KG1 (cell line): ENCODE results near the gene GDF2.

Experiments
- DNase-seq: peaks from one replicate; lab custom pipeline; 2025; lab: John Stamatoyannopoulos, UW

Gene GDF2

DNA sequence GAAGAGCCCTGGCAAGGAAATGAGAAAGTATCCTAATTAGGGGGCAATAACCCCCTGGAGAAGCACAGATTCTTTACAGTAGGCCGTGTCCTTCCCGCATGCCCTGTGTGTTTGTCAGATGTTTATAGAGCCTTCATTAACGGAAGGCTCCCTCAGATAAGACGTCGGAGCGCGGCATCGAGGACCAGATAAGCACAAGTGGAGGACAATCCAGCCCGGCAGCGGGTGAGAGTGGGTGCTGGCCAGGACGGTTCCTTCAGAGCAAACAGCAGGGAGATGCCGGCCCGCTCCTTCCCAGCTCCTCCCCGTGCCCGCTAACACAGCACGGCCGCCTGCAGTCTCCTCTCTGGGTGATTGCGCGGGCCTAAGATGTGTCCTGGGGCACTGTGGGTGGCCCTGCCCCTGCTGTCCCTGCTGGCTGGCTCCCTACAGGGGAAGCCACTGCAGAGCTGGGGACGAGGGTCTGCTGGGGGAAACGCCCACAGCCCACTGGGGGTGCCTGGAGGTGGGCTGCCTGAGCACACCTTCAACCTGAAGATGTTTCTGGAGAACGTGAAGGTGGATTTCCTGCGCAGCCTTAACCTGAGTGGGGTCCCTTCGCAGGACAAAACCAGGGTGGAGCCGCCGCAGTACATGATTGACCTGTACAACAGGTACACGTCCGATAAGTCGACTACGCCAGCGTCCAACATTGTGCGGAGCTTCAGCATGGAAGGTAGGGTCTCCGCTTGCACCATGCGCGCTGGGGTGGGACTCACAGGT lies at the start of gene GDF2:
TSS of gene GDF2 (plus strand) at position 155 of the 762 bp plus-strand sequence. CDS start at position 370, 215 bp downstream.
- DNase-seq: no peak

GRCh38 chr10:47276071-47276470 lies 46.2 kb upstream of the GDF2 start:
- DNase-seq: no peak

DNA sequence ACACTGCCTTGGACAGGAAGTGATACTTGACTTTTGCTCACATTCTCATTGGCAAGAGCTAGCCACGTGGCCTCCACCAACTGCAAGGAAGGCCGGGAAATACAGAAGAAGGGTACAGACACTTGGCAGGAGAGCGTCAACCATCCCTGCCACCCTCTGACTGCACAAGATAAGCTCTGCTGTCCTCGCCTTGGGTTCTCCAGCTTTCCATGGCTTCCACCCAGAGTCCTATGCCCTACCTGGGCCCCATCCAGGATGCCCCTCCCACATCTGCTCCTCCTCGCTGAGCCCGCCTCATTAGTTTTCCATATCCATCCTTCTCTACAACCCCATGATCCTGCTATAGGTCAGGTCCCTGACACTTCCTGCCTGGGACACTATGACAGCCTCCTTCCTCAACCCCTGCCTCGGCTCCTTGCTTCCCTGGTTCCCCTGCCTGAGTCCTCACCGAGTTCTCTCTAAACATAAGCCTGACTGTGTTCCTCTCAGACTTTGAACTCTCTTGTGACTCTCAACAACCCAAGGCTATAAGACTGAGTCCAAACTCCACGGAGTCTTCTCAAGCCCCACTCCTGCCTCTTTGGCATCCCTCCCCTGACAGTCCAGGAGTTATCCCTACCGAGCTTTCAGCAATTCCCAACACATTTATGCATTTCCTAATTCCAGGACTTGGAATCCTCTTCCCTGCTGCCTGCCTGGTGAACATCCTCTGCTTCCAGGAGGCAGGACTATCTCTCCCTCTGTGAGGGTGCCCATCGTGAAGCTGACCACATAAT lies 45.5 kb upstream of the GDF2 start:
- DNase-seq: no peak

GRCh38 chr10:47277352-47278151 lies 44.7 kb upstream of the GDF2 start:
- no peak for DNase-seq

DNA sequence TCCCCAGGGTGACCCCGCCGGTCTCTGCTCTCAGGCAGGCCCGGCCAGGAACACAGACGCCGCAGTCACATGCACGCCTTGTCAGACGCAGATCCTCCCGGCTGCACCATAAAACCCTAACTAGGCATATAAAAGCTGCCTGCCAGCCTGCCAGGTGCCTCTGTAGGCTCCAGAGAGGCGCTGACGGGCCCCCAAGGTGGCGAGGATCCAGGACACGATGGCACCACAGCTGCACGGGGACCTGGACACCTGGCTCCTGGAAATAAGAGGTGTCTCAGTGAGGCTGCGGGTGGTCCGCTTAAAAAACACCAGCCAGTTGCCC lies 44.1 kb upstream of the GDF2 start:
- DNase-seq: no peak

GRCh38 chr10:47278720-47279119 lies 43.5 kb upstream of the GDF2 start:
- no peak for DNase-seq

- DNase-seq: no peak
Measured at GRCh38 chr10:47279276-47279675, 43.0 kb upstream of the GDF2 start.

GRCh38 chr10:47282005-47282656 lies 40.1 kb upstream of the GDF2 start:
- DNase-seq: no peak

DNA sequence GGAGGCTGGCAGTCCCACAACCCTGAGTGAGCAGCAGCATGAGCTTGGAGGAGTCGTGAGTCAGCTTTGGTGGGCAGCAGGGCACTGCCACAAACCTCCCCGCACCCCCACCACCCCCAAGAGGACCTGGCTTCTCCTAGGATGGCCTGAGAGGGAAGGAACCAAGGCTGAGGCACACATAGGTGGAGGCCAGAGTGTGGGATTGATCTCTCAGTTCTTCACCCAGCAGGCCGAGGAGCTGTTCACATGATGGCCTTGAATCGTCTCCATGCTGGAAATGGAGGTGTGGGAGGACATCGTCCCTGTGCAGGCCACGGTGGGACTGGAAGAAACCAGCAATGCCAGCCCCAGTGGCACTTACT lies 39.6 kb upstream of the GDF2 start:
- no peak for DNase-seq

DNA sequence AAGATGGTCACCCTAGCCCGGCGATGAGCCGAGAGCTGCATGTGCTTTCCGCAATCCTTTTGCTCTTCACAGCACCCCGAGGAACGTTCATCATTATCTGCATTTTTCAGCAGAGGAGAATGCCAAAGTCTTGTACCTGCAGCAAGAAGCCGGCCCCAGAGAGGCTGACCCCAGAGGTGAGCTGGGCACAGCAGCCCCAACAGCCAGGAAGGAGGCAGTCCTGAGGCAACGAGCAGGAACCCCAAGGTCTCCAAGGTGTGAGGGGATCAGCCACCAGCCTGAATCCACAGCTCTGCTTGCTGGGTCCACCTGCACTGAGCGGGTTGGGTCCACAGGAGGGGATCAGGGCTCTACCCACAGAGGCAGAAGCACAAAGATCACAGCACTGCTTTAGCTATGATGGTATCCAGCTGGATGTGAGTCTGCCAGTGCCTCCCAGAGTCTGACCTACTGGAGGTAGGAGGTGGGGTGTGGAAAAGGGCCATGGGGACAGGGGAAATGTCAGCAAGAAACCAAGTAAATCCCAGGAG lies 39.1 kb upstream of the GDF2 start:
- no peak for DNase-seq

DNA sequence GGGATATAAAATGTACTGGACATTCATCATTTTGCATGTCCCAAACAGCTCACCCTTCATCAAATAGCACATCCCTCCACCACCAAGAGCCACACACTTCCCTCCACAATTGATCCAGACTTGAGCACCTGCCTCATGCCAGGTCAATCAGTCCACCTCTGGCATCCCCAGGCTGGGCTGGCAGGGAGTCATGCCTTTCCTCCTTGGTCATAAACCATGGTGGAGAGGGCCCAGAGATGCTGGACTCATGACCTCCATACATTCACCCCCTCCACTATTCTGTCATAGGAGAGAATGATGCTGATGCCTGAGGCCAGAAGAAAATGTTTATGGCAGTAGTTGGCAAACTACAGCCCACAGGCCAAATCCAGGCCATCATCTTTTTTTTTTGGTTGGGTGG lies 38.4 kb upstream of the GDF2 start:
- no peak for DNase-seq

DNA sequence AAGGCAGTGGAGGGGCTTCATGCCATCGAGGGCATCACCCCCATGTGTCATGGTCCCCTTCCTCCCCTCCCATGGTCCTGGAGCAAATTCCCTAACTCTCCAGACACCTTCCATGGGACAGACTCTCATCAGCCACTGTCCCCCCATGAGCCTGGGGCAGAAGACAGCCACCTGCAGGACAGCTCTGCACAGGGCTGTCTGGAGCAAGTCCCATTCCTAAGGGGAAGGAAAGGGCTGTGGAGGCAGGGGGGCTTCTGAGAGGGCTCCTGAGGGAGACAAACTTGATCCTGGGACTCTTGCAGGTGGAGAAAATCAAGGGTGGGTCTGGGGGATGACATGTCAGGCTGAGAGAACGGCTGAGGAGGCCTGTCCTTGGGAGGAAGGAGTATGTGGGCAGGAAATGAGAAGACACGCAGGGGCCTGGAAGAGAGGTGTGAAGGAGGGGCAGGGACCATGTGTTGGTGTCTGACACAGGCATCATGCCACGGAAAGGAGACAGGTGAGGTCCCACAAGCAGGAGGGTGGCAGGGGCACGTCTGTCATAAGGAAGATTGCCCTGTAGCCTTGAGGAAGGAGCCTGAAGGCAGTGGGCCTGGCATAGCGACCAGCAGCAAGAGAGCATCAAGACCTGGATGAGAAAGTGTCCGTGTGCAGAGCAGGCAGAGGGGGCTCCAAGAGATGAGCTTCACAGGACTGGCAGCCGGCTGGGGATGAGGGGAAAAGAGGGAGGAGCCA lies 36.7 kb upstream of the GDF2 start:
- no peak for DNase-seq

DNA sequence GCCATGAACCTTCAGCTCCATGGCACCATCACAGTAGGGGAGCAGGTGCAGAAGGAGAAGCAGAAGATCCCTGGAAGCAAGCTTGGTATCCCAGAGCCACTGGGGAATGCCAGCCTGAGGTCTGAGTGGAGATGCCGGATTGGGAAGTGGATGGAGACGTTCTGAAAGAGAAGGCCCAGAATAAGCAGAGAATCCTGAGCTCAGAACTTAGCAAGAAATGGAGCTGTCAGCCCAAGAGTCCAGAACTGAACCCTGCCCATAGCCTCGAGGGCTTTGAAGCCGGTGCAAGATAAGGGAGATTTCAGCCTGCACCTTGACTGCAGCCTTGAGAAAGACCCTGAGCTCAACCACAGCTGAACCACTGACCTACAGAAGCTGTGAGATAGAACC lies 36.1 kb upstream of the GDF2 start:
- DNase-seq: no peak

- no peak for DNase-seq
Measured at GRCh38 chr10:47286591-47287315, 35.5 kb upstream of the GDF2 start.

DNA sequence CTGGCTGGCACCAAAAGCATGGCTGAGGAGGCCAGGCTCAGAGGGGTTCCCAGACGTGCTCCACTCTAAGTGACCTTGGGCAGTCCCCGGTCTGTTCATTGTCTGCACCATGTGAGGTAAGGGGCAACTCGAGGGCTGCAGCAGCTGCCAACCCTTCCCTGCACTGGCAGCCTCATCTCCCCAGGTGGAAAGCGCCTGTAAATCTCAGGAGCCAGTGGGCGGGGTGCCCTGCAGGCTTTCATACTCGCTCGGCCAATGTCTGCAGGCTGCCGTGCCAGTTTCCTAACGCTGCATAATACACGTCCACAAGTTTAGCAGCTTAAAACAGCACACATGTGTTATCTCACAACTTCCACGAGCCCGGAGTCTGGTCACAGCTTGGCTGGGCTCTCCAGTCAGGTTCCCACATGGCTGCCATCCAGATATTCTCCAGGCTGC lies 34.9 kb upstream of the GDF2 start:
- no peak for DNase-seq

GRCh38 chr10:47287805-47288204 lies 34.4 kb upstream of the GDF2 start:
- no peak for DNase-seq

DNA sequence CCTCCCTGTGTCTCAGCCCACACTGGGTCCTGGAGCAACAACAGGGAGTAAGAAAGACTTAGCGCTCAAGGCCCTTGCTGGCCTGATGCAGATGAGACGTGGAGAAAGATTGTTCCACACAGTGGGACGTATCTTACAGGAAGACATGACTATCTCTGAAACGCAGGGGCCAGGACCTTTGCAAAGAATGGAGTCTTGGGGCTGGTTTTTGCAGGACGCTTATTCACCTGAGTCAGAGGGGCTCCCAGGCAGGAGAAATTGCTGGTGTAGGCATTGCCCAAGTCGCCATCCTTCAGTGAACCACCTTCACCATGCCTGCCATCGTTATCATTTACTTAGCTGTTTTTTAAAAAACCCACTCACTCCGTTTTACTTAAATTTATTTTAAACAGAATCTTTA lies 34.0 kb upstream of the GDF2 start:
- no peak for DNase-seq

DNA sequence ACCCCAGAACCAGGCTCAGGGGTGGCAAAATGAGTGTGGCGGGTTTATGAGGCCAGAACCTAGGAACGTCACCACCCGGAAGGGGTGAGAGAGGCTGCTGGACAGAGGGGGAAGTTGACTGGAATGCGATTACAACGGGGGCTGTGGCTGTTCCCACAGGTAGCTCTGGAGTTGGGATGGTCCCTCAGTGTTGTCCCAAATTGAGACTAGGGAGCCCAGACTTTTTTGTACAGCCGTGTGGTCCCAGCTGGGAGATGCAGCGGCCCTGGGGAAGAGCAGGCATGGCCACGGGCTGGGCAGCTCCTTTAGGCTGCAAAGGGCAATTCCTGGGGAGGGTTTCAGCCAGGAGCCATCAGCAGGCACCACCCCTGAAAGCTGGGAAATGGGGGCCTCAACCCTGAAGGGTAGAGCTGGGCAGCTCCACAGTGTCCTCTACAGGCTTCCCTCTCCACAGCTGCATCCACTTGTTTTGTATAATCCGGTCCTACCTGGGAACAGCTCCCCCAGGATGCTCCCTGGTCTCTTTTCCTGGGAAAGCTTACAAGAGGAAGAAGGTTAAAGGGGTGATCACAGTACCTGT lies 33.2 kb upstream of the GDF2 start:
- DNase-seq: no peak

DNA sequence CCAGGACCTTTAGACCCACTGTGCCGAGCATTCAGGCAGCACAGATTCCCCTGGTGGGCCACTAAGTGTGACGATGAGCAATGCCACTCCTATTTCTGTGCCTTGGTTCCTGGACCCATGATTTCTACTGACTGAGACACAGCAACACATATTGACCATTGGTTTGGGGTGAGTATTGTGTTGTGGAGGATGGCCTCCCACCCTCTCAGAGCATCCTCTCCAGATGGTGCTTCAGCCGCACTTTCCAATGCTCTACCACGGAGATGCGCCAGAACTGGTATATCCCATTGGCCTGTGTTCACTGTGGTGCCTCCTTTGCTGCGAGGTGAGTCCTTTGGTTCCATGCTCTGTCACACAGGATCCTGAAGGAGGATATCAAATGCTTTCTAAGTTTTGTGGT lies 32.3 kb upstream of the GDF2 start:
- DNase-seq: no peak

DNA sequence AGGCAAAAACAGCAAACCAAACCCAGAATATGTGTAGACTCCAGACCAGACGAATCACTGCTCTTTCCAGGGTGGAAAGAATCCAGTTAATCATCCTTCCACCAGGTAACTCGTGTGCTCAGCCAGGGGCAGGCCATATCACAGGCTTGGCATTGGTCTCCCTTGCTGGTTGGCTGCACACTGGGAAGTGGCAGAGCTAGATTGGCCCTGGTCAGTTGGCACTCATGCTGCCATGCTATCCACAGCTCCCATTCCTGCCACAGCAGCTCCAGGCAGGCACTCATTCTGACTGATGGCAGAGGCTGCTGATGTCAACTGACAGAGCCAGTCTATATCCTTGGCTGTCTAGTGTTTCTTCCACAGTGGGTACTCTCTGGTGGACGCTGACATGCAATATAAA lies 31.9 kb upstream of the GDF2 start:
- DNase-seq: no peak
